Omental fat pad (tissue), 4 donors: ENCODE measurements around the gene OGFR. TPM values are rescaled to one million over a fixed set of nuclear protein-coding genes. Genes with fewer than 3 reads are reported as not detected.

Experiments
- ATAC-seq: fragments of 150-250 bp; one replicate; pipeline ENCODE4 v1.9.1; 2016; ENCODE audit warnings: mild to moderate bottlenecking, moderate library complexity; ENCODE audit not compliant: low FRiP score
- DNase-seq: peaks from one replicate; pipeline ENCODE4 v3.0.0-alpha.2; 2019; ENCODE audit warnings: low spot score
- CTCF ChIP-seq, 3 donors: fragments of 450-650 bp; IDR thresholded peaks; one replicate each; pipeline ENCODE4 v1.5.1; 2016 to 2017; ENCODE audit warnings: antibody characterized with exemption in 3 of 3, mild to moderate bottlenecking in 3 of 3, moderate library complexity in 2 of 3
- total RNA-seq, 4 donors: library from RNA; depleted of rRNA; stranded (reverse); fragments of >200 nt; gene quantifications; one replicate each; pipeline ENCODE4 v1.1.0, GENCODE V29; 2016

OGFR gene
- total RNA-seq, 4 donors from 2014 or later, result 34.0 to 84.2 (median 52.8) TPM

DNA sequence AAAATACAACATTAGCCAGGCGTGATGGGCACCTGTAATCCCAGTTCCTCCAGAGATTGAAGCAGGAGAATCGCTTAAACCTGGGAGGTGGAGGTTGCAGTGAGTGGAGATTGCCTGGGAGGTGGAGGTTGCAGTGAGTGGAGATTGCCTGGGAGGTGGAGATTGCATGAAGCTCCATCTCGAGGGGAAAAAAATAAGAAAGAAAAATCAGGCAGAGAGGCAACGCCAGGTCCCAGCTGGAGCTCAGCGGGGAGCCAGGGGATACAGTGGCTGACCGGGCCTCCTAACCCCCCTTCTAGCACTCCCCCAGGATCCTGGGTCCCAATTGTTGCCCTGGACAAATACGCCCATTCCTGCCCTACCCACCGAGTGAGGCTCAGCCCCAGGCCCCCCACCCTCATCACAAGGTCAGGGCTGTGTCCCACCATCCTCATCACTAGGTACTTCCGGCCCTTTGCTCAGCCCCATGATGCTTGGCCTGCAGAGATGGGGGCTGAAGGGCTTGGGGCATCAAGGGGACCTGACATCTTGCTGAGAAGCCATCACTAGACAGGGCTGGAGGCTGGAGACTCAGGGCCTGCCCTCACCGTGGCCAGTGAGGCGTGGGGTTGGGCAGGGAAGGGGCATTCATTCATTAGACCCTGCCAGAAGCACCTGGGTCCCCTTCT, 1.9 kb downstream of the OGFR start:
- no peak for DNase-seq
- TF ChIP-seq CTCF (IDR thresholded peaks at IDR 0.05), result no peak
- ATAC-seq, result no peak

GRCh38 chr20:62807444-62808210, 3.0 kb downstream of the OGFR start:
- no peak for TF ChIP-seq CTCF (IDR thresholded peaks at IDR 0.05)
- no peak for DNase-seq
- no peak for ATAC-seq

DNA sequence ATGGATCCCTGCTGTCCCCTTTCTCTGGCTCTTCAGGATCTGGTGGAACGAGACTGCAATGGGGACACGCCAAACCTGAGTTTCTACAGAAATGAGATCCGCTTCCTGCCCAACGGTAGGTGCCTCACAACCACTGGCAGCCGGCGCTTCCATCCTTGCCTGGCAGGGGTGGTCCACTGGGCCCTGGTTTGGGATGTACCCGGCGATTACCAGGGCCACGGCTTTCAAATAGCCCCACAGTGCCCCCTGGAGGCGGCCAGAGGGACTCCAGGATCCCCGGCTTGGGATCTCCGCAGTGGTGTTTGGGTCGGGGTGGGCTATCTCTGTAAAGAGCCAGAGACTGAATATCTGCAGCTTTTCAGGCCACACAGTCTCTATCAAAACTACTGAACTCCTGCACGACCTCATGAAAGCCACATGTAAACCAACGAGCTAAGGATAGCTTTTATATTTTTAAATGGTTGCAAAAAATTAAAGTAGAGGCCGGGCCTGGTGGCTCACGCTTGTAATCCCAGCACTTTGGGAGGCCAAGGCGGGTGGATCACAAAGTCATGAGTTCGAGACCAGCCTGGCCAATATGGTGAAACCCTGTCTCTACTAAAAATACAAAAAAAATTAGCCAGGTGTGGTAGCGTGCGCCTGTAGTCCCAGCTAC, 3.7 kb downstream of the OGFR start:
- ATAC-seq (peak; percentile 48), DNase-seq (peak; percentile 85)
- TF ChIP-seq CTCF (IDR thresholded peaks at IDR 0.05), result peak in 2 of 3 donors; percentile 21 to 86

DNA sequence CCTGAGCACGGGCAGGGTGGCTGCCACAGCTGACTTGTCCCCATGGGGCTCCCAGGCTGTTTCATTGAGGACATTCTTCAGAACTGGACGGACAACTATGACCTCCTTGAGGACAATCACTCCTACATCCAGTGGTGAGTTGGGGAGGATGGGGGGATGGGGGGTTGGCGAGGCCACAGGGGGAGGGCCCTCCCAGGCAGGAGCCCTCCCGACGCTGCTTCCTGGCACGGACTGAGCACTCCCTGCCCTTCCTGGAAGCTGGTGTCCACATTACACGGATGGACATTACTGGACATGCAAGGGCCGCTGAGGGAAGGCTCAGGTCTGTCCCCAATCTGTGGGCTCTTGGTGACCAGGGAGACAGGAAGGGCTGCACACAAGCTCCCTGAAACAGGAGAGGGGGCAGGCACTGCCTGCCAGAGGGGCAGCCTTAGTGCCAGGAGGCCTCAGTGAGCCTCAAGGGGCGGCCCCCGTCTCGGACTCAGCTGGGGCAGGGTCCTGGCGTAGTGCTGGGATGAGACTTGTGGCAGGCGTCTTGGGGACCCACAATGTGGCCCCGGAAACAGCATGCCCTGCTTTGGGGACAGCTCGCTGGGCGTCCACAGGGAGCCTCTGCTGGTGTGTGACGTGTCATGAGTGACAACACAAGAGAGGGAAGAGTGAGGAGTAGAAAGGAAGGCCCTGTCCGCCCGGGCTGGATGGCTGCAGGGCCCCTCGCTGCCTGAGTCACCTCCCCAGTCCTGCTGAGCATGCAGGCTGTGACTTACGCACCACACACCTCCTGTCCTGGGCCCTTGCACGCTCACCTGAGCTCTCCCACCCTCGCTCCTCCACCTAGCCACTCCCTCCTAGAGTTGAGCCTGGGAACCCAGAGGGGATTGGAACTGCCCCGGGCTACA, 5.1 kb downstream of the OGFR start:
- ATAC-seq (no peak), DNase-seq (no peak)
- TF ChIP-seq CTCF (IDR thresholded peaks at IDR 0.05), result no peak

GRCh38 chr20:62811320-62811719, 6.7 kb downstream of the OGFR start:
- ATAC-seq, result no peak
- TF ChIP-seq CTCF (IDR thresholded peaks at IDR 0.05), result no peak
- no peak for DNase-seq

DNA sequence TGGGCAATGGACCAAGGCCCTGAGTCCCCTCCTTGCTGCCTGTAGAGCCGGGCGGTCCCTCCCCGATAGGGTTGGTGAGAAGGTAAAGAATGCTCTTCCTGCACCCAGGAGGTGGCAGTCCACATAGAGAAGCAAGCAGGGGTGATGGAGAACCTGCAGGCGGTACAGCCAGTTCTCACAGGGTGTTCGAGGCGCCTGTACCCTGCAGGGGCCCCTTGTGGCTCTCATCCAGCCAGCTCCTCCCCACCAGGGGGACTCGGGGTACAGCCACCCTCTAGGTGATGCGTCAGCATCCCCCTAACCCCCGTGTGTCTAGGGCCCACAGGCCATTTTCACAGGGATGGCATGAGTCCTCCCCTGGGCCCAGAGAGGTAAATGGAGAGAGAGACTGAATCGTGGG, 7.1 kb downstream of the OGFR start:
- no peak for TF ChIP-seq CTCF (IDR thresholded peaks at IDR 0.05)
- ATAC-seq, result no peak
- DNase-seq, result no peak
